ENCODE results near the gene GRIK1.

GRIK1 gene

DNA sequence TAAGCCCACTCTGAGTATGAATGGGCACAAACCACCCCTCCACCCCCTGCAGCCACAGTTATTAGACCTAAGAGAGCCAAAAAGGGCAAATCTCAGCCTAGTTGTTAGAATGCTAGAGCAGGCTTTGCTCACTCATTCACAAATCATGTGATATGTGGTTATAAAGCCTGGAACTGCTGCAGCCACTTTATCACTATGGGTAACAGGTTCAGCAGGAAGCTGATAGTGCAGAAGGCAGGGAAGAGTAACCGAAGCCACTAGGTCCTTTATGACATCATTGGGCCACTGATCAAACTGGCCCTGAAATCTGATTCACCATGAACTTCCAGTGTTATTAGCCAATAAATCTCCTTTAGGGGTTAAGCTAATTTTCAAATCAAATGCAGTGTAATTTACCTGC is 134.7 kb downstream of the GRIK1 start:
- Histone ChIP-seq H3K9ac (ENCODE audit: low read length) (no peak overlapping the region), H3K9me3 (ENCODE audit: control insufficient read depth, low read depth, low read length) (no peaks in the 10 kb centered on the region), H3K4me3 (ENCODE audit: low read length) (no peak overlapping the region), H3K27ac (ENCODE audit: low read length) (no peak overlapping the region), H3K27me3 (ENCODE audit: control insufficient read depth, insufficient read depth, low read length) (no peaks in the 10 kb centered on the region), H3K4me1 (ENCODE audit: control insufficient read depth, low read depth, low read length) (no peaks in the 10 kb centered on the region), H3K36me3 (ENCODE audit: control insufficient read depth, low read depth, low read length) (no peaks in the 10 kb centered on the region)

DNA sequence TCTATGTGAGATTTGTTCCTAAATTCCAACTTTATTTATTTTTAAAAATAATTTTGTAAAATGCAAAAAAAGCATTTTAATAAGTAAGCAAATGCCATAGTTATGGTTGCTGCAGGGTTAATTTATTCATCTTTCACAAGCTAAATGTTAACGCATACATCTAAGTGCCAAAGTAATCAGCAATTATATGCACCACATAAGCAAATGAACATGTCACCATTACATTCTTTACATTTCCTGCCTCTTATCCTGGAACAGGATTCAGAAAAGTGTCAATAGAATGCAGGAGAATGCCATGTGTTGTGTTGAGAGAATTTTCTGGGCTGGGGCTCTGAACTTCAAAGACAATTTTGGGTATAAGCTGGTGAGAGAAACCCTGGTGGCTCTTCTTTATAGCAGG is 136.6 kb downstream of the GRIK1 start:
- Histone ChIP-seq H3K4me3 (ENCODE audit: low read length) (no peak overlapping the region), H3K36me3 (ENCODE audit: control insufficient read depth, low read depth, low read length) (no peaks in the 10 kb centered on the region), H3K27me3 (ENCODE audit: control insufficient read depth, insufficient read depth, low read length) (no peaks in the 10 kb centered on the region), H3K4me1 (ENCODE audit: control insufficient read depth, low read depth, low read length) (peaks cover 7% of the 10 kb centered on the region), H3K9ac (ENCODE audit: low read length) (no peak overlapping the region), H3K27ac (ENCODE audit: low read length) (no peak overlapping the region), H3K9me3 (ENCODE audit: control insufficient read depth, low read depth, low read length) (no peaks in the 10 kb centered on the region)

DNA sequence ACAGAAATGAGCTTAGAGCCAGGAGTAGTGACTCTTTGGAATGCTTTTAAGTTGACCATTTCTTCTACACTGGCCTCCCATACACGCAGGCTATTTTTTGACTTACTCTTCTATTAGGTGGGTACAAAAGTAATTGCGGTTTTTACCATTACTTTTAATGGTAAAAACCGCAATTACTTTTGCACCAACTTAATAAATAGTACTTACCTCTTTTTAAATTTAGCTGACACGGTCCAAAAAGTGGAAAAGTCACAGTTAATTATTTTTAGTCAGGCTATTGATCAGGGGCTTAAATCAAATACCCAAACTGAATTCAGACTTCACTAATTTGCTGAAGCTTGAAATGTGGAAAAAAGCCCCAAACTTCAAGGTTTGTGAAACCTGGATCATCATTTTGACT is 138.7 kb downstream of the GRIK1 start:
- H3K27ac ChIP-seq (ENCODE audit: low read length): no peak overlapping the region
- H3K9ac ChIP-seq (ENCODE audit: low read length): no peak overlapping the region
- H3K9me3 ChIP-seq (ENCODE audit: control insufficient read depth, low read depth, low read length): no peaks in the 10 kb centered on the region
- H3K27me3 ChIP-seq (ENCODE audit: control insufficient read depth, insufficient read depth, low read length): no peaks in the 10 kb centered on the region
- H3K4me1 ChIP-seq (ENCODE audit: control insufficient read depth, low read depth, low read length): peaks cover 7% of the 10 kb centered on the region
- no peaks in the 10 kb centered on the region for H3K36me3 ChIP-seq (ENCODE audit: control insufficient read depth, low read depth, low read length)
- no peak overlapping the region for H3K4me3 ChIP-seq (ENCODE audit: low read length)

DNA sequence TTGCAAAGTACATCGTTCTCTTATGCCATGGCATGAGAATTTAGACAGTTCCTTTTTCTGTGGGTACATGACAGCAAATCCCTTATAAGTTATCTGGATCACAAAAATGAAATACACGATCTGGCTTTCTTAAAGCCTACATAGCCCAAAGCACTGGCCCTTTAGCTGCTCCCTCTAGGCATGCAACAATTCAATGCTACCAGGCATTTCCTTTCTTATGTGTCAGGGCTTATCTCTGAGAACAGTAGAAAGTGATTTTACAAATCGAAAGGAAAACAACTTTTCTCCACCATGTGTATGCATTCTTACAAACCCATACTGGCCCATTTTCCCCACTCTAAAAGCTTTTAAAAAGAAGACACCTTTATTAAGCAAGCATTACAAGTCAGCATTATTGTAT is 139.7 kb downstream of the GRIK1 start:
- Histone ChIP-seq H3K27me3 (ENCODE audit: control insufficient read depth, insufficient read depth, low read length) (no peaks in the 10 kb centered on the region), H3K36me3 (ENCODE audit: control insufficient read depth, low read depth, low read length) (no peaks in the 10 kb centered on the region), H3K4me1 (ENCODE audit: control insufficient read depth, low read depth, low read length) (peaks cover 7% of the 10 kb centered on the region), H3K27ac (ENCODE audit: low read length) (no peak overlapping the region), H3K4me3 (ENCODE audit: low read length) (no peak overlapping the region), H3K9ac (ENCODE audit: low read length) (no peak overlapping the region), H3K9me3 (ENCODE audit: control insufficient read depth, low read depth, low read length) (no peaks in the 10 kb centered on the region)

DNA sequence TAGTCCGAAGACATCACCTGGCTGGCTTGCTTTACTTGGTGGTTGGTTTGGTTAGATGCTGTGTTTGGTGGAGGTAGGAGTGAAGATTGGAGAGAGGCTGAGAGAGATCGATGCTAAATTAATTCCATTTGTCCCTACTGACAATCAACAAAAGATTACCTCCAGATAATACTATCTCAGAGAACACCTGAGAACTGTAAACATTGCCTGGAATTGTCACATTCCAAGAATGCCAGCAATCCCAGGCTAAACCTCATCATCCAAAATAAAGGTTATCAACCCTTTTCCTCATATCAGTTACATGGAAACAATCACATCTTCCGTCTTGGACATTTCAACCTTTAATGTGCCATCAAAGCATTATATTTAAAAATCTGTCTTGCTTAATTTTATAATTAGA is 141.0 kb downstream of the GRIK1 start:
- Histone ChIP-seq H3K4me1 (ENCODE audit: control insufficient read depth, low read depth, low read length) (peaks cover 7% of the 10 kb centered on the region), H3K27ac (ENCODE audit: low read length) (no peak overlapping the region), H3K27me3 (ENCODE audit: control insufficient read depth, insufficient read depth, low read length) (no peaks in the 10 kb centered on the region), H3K9ac (ENCODE audit: low read length) (no peak overlapping the region), H3K4me3 (ENCODE audit: low read length) (no peak overlapping the region), H3K9me3 (ENCODE audit: control insufficient read depth, low read depth, low read length) (no peaks in the 10 kb centered on the region), H3K36me3 (ENCODE audit: control insufficient read depth, low read depth, low read length) (no peaks in the 10 kb centered on the region)

DNA sequence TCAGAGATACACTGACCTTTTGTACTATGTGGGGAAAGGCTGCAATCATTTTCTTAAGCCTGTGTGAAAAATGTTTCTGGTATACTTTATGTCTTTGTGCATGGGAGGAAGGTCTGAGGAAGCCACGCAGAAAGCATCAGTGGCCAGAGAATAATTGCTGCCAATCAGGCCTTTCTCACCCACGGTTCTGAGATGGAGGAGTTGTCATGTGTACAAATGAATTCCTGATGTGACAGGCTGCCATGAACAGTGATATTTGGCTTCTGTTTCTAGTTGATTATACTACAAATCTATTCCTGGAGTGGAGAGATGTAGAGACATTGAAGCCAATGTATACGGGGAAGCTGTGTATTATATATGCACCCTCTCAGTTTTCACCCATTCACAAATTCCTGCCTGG is 142.6 kb downstream of the GRIK1 start:
- no peaks in the 10 kb centered on the region for H3K36me3 ChIP-seq (ENCODE audit: control insufficient read depth, low read depth, low read length)
- H3K4me1 ChIP-seq (ENCODE audit: control insufficient read depth, low read depth, low read length): peaks cover 12% of the 10 kb centered on the region
- no peaks in the 10 kb centered on the region for H3K9me3 ChIP-seq (ENCODE audit: control insufficient read depth, low read depth, low read length)

DNA sequence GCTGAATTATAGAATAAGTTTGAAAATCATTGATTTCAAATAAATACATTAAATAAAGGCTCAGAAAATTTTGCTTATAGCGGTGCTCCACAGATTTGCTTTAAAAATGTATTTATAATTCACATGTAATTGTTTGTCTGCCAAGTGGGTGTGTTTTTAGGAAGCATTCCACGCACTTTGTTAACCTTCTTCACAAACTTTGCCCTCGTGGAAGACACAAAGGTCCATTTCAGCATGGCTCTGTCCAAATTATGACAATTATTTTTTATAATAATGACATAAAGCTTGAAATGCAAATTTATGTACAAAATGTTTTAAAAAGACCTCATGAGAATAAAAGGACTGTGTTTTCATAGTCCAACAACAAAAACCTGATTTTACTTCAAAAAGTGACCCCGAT is 146.1 kb downstream of the GRIK1 start:
- H3K27me3 ChIP-seq (ENCODE audit: control insufficient read depth, insufficient read depth, low read length): no peaks in the 10 kb centered on the region
- no peaks in the 10 kb centered on the region for H3K9me3 ChIP-seq (ENCODE audit: control insufficient read depth, low read depth, low read length)
- no peak overlapping the region for H3K27ac ChIP-seq (ENCODE audit: low read length)
- H3K4me1 ChIP-seq (ENCODE audit: control insufficient read depth, low read depth, low read length): peaks cover 11% of the 10 kb centered on the region
- no peaks in the 10 kb centered on the region for H3K36me3 ChIP-seq (ENCODE audit: control insufficient read depth, low read depth, low read length)
- H3K9ac ChIP-seq (ENCODE audit: low read length): no peak overlapping the region
- H3K4me3 ChIP-seq (ENCODE audit: low read length): no peak overlapping the region

More for the DNA sequence above, 142.6 kb downstream of the GRIK1 start:
- Histone ChIP-seq H3K27ac (ENCODE audit: low read length) (no peak overlapping the region), H3K9ac (ENCODE audit: low read length) (no peak overlapping the region), H3K27me3 (ENCODE audit: control insufficient read depth, insufficient read depth, low read length) (no peaks in the 10 kb centered on the region), H3K4me3 (ENCODE audit: low read length) (no peak overlapping the region)

DNA sequence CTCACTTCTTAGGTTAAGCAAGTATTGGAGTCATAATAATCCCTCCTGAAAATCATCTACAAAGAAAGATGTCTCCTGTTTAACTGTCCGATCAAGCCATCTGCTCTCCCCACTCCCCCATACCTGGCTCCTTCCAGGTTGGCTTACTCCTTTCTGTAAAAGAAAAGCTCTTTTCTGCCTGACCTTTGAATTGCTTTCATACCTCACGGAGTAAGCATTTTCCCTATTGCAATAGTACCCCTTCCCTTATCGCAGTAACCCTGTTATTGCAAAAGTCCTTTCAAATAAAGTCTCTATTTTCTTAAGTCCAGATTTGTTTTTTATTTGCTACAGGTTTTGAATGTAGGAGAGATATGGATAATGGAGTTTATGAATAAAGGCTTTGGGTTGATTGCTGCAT is 150.4 kb downstream of the GRIK1 start:
- Histone ChIP-seq H3K9me3 (ENCODE audit: control insufficient read depth, low read depth, low read length) (no peaks in the 10 kb centered on the region), H3K27me3 (ENCODE audit: control insufficient read depth, insufficient read depth, low read length) (no peaks in the 10 kb centered on the region), H3K36me3 (ENCODE audit: control insufficient read depth, low read depth, low read length) (no peaks in the 10 kb centered on the region), H3K27ac (ENCODE audit: low read length) (no peak overlapping the region), H3K4me3 (ENCODE audit: low read length) (no peak overlapping the region), H3K9ac (ENCODE audit: low read length) (no peak overlapping the region), H3K4me1 (ENCODE audit: control insufficient read depth, low read depth, low read length) (peaks cover 24% of the 10 kb centered on the region)

DNA sequence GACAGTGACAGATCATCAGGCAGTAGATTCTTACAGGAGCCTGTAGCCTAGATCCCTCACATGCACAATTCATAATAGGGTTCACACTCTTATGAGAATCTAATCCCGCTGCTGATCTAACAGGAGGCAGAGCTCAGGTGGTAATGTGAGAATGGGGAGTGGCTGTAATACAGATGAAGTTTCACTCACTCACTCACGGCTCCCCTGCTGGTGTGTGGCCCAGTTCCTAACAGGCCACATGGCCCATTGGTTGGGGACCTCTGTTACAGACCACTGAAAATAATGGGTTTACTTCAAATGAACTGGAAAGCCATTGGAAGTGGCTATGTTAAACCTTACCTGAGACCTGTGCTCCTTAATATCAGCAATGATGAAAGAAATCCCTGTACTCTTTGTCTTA is 151.0 kb downstream of the GRIK1 start:
- no peak overlapping the region for H3K9ac ChIP-seq (ENCODE audit: low read length)
- no peaks in the 10 kb centered on the region for H3K27me3 ChIP-seq (ENCODE audit: control insufficient read depth, insufficient read depth, low read length)
- H3K9me3 ChIP-seq (ENCODE audit: control insufficient read depth, low read depth, low read length): no peaks in the 10 kb centered on the region

DNA sequence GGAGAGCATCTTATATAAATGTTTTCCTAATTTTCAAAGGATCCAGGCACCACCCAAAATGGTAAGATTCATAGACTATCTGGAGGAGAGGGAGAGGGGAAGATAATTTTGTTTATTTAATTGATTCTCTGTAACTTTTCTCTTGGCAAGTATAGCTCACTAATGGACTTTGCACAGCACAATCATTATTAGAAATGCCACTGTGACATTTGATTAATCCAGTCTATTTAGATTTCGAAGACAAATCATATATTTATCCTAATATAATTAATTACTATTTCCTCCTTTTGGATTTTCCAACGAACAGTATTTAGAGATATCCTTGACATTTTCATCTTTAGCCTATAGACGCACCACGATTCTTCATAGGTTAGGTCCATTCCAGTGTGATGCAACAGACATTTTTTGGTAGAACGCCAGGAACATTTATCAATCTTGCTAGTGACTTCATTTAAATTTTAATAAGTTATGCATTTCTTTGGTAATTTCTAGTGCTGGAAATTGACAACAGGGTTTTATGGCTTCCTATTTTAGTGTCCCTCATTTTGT is 152.4 kb downstream of the GRIK1 start:
- H3K4me3 ChIP-seq (ENCODE audit: low read length): no peak overlapping the region
- H3K27me3 ChIP-seq (ENCODE audit: control insufficient read depth, insufficient read depth, low read length): no peaks in the 10 kb centered on the region
- no peak overlapping the region for H3K9ac ChIP-seq (ENCODE audit: low read length)
- H3K36me3 ChIP-seq (ENCODE audit: control insufficient read depth, low read depth, low read length): no peaks in the 10 kb centered on the region
- H3K27ac ChIP-seq (ENCODE audit: low read length): no peak overlapping the region
- H3K9me3 ChIP-seq (ENCODE audit: control insufficient read depth, low read depth, low read length): no peaks in the 10 kb centered on the region
- H3K4me1 ChIP-seq (ENCODE audit: control insufficient read depth, low read depth, low read length): peaks cover 20% of the 10 kb centered on the region

More for the DNA sequence above, 151.0 kb downstream of the GRIK1 start:
- Histone ChIP-seq H3K27ac (ENCODE audit: low read length) (no peak overlapping the region), H3K4me1 (ENCODE audit: control insufficient read depth, low read depth, low read length) (peaks cover 24% of the 10 kb centered on the region), H3K36me3 (ENCODE audit: control insufficient read depth, low read depth, low read length) (no peaks in the 10 kb centered on the region), H3K4me3 (ENCODE audit: low read length) (no peak overlapping the region)

DNA sequence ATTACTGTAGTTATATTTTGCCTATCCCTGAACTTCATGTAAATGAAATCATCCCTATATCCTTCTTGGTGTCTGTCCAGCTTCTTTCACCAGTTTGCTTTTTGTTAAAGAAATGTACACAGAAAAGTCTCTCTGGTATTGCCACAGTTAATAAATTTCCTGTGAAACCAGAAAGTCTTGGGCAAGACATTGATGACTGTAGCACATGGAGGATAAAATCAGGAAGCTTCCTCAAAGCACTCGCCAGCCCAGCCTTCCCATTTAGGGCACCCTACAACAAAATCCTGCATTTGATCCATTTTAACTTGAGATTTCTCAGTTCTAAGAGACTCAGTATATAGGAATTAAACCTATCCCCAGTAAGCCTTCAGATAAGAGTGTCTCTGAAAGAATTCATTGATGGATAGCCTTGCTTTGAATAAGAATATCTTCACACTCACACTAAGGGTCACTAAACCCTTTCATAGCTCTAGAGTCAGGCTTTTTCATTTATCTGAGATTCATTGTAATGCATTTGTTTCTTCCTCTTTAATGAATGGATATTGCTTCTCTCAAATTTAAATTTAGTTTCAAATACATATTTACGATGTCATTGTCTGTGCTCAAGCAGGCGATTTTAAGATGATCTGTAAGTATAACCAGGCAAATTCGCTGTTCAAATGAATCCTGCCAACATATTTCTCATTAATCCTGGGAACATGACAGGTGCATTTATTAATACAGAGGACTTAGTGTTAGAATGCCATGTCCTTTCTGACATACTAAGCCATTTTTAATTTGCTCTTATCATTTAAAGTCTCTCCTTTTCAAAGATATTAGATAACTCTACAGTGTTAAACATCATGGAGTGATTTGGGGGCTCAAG is 153.1 kb downstream of the GRIK1 start:
- no peaks in the 10 kb centered on the region for H3K27me3 ChIP-seq (ENCODE audit: control insufficient read depth, insufficient read depth, low read length)
- H3K27ac ChIP-seq (ENCODE audit: low read length): no peak overlapping the region
- H3K4me3 ChIP-seq (ENCODE audit: low read length): no peak overlapping the region
- no peak overlapping the region for H3K9ac ChIP-seq (ENCODE audit: low read length)
- no peaks in the 10 kb centered on the region for H3K9me3 ChIP-seq (ENCODE audit: control insufficient read depth, low read depth, low read length)
- no peaks in the 10 kb centered on the region for H3K36me3 ChIP-seq (ENCODE audit: control insufficient read depth, low read depth, low read length)
- peaks cover 20% of the 10 kb centered on the region for H3K4me1 ChIP-seq (ENCODE audit: control insufficient read depth, low read depth, low read length)

DNA sequence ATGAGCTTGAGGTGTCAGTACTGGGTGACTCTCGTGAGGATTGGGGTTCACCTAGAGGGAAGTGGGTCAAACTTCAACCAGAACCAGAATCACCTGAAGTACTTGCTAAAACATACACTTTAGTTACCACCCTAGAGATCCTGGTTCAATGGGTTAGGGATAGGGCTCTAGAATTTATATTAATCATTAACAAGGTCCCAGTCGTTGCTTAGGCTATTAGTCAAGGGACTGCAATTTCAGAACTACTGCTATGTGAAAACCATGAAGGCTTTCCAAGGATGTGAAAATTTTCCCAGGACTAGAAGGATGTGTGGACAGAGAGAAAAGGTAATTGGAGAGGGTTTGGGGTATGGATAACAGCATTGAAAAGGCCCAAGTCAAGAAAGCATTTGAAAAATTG is 162.6 kb downstream of the GRIK1 start:
- Histone ChIP-seq H3K36me3 (ENCODE audit: control insufficient read depth, low read depth, low read length) (no peaks in the 10 kb centered on the region), H3K4me3 (ENCODE audit: low read length) (no peak overlapping the region), H3K9ac (ENCODE audit: low read length) (no peak overlapping the region), H3K4me1 (ENCODE audit: control insufficient read depth, low read depth, low read length) (no peaks in the 10 kb centered on the region), H3K27ac (ENCODE audit: low read length) (no peak overlapping the region), H3K27me3 (ENCODE audit: control insufficient read depth, insufficient read depth, low read length) (no peaks in the 10 kb centered on the region), H3K9me3 (ENCODE audit: control insufficient read depth, low read depth, low read length) (no peaks in the 10 kb centered on the region)
